Measurements from ENCODE around the gene ZNF487.
A peak's percentile ranks its signal among the peaks of the same experiment; 100 is the strongest.
"Not testable (repeated sequence)": the region's sequence is repeated elsewhere in the genome, so short reads cannot be mapped to it uniquely, and the experiment has no call there.

Gene ZNF487

DNA sequence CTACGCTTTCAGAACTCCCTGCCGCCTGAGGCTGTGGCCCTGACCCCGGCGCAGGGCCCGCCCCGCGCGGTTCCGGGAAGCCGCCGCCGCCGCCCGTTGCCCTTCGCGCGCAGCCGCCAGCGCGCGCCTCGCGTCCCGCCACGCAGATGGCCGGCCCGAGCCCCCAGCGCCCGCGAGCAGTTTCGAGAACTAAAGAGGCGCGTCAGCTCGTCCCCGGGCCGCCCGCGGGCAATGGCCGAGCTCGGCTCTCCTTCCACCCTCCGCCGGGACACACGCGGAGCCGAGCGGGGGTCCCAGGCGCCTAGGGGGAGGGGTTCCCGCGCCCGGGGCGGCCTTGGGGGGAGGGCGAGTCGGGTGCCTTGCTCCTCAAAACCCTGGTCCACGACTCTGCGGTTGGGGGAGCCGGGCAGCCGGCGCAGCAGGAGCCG is 29.7 kb upstream of the ZNF487 start:
- peak; percentile 81 for DNase-seq

- DNase-seq = peak; percentile 90
These were observed 29.2 kb upstream of the ZNF487 start for GRCh38 chr10:43407576-43408330.

DNA sequence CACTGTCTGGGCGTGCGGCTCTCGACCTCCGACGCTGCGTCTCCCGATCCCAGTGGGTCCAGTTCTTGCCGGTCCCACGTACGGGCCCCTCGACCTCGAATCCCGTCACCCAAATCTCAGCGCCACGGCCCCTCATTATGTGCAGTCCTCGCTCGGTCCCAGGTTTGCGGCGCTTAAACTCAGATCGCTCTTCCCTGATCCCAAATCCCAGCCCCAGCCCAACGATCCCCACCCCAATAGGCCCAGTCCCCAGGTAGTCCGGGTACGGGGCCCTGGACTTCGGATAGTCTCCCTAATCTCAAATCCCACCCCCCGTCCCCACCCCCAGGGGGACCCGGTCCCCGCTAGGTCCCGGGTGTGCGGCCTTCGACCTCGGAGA is 28.6 kb upstream of the ZNF487 start:
- no peak for DNase-seq

DNA sequence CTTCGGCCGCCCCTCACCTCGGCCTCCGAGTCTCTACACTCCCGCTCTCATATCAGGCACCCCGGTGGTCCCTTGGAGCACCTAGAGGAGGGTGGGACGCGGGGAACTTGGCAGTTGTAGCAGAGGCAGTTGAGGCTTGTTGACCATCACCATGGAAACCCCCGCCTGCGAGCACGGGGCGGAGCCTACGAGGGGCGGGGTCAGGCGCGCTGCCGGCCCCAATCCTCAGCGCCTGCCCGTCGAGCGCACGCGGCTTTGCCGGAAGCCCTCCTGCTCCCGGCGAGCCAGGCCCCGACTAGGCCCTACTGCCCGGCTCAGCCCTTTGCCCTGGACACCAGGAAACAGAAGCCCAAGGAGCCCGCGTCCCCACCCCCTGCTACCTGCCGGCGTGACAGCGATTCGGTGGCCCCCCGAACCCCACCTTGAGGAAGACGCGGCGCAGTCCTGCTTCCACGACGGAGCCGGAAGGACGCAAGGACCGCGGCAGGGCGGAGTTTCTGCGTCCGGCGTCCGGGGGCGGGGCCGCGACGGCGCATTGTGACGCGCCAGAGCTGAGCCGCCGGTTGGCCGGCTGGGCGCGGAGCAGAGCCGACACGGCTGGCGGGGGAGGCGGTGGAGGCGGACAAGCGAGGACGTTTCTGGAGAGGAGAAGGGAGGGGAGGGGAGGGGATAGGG is 28.1 kb upstream of the ZNF487 start, which contains the start of gene HNRNPF:
TSS of gene HNRNPF (minus strand) at position 477 of the 675 bp plus-strand sequence. CDS start 21,302 bp downstream, outside the sequence.
- peak; percentile 97 for DNase-seq

- no peak for DNase-seq
These were observed 27.4 kb upstream of the ZNF487 start for GRCh38 chr10:43409385-43410109.

DNA sequence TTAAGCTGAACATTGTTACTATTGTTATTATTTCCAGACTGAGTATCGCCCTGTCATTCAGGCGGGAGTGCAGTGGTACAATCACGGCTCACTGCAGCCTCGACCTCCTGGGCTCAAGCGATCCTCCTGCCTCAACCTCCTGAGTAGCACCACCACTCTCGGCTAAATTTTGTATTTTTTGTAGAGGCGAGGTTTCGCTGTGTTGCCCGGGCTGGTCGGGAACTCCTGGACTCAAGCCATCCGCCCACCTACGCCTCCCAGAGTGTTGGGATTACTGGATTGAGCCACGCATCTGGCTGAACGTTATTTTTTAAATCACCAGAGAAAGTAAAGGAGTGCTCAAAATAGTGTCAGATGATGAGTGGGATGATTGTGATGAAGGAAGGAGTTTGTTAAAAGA is 26.6 kb upstream of the ZNF487 start:
- no peak for DNase-seq

DNA sequence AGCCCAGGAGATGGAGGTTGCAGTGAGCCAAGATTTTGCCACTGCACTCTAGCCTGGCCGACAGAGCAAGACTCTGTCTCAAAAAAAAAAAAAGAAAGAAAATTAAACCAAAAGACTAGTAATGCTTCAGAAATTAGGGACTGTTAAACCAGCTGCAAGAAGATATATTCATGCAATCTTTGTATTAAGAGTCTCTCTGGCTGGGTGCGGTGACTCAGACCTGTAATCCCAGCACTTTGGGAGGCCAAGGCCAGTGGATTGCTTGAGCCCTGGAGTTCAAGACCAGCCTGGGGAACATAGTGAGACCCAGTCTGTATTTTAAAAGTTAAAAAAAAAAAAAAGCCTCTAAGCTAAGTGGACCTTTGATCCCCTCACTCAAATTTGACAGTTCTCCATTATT is 25.4 kb upstream of the ZNF487 start:
- DNase-seq = no peak

- no peak for DNase-seq
These were observed 21.4 kb upstream of the ZNF487 start for GRCh38 chr10:43415544-43415943.

- no peak for DNase-seq
These were observed 18.8 kb upstream of the ZNF487 start for GRCh38 chr10:43417950-43418768.

DNA sequence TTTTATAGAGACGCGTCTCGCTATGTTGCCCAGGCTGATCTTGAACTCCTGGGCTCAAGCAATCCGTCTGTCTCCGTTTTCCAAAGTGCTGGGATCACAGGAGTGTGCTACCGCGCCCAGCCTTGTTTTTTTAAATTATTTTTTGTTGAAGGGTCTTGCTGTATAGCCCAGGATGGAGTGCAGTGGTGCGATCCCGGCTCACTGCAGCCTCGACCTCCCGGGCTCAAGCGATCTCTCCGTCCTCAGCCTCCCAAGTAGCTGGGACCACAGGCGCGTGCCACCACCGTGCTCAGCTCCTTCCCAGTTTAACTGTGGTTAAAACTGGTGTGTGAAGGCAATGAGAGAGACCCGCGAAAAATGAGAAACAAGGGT is 16.9 kb upstream of the ZNF487 start:
- no peak for DNase-seq

- DNase-seq = peak; percentile 92
These were observed 16.3 kb upstream of the ZNF487 start for GRCh38 chr10:43420369-43421200.

GRCh38 chr10:43421201-43421507 is 15.8 kb upstream of the ZNF487 start:
- DNase-seq = no peak

DNA sequence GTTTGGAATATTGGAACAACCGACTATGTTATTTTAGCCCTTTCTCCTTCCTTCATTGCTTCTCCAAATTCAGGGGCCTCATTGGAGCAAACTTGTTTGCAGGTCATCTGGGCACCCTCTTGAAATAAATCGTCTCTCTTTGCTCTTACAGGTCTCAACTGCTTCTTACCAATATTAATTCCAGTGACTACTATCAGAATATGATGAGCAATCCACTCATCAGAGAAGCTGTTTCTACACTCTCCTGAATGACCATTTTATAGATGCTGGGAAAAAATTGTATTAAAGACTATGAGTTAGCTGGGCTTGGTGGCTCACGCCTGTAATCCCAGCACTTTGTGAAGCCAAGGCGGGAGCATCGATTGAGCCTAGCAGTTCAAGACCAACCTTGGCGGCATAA is 15.4 kb upstream of the ZNF487 start:
- no peak for DNase-seq

DNA sequence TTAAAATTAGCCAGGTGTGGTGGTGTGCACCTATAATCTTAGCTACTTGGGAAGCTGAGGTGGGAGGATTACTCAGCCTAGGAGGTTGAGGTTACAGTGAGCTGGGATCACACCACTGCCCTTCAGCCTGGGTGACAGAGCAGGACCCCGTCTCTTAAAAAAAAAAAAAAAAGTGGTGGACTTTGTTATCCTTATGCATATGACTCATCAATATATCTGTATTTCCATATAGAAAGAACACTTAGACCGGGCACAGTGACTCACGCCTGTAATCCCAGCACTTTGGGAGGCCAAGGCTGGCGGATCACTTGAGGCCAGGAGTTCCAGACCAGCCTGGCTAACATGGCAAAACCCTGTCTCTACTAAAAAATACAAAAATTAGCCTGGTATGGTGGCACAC is 15.0 kb upstream of the ZNF487 start:
- not testable (repeated sequence) for DNase-seq

GRCh38 chr10:43424416-43424815 is 12.5 kb upstream of the ZNF487 start:
- DNase-seq = no peak

- not testable (repeated sequence) for DNase-seq
These were observed 10.4 kb upstream of the ZNF487 start for GRCh38 chr10:43426476-43426875.

GRCh38 chr10:43427166-43427825 is 9.6 kb upstream of the ZNF487 start:
- no peak for DNase-seq

- DNase-seq = no peak
These were observed 5.8 kb upstream of the ZNF487 start for GRCh38 chr10:43430926-43431663.

GRCh38 chr10:43437141-43437870 is 395 bp downstream of the ZNF487 start:
- DNase-seq = no peak
